22Rv1 (cell line): ENCODE measurements around the gene COL12A1.

Experiments
- ZFX ChIP-seq: fragments of 450-650 bp; IDR thresholded peaks from 2 replicates; pipeline ENCODE4 v1.6.1; 2017; ENCODE audit warnings: antibody characterized with exemption, borderline replicate concordance
- TF ChIP-seq, protein P1 (sequence below): fragments of 450-650 bp; IDR thresholded peaks from 2 replicates; pipeline ENCODE4 v1.5.1; 2017; ENCODE audit warnings: mild to moderate bottlenecking

DNA sequence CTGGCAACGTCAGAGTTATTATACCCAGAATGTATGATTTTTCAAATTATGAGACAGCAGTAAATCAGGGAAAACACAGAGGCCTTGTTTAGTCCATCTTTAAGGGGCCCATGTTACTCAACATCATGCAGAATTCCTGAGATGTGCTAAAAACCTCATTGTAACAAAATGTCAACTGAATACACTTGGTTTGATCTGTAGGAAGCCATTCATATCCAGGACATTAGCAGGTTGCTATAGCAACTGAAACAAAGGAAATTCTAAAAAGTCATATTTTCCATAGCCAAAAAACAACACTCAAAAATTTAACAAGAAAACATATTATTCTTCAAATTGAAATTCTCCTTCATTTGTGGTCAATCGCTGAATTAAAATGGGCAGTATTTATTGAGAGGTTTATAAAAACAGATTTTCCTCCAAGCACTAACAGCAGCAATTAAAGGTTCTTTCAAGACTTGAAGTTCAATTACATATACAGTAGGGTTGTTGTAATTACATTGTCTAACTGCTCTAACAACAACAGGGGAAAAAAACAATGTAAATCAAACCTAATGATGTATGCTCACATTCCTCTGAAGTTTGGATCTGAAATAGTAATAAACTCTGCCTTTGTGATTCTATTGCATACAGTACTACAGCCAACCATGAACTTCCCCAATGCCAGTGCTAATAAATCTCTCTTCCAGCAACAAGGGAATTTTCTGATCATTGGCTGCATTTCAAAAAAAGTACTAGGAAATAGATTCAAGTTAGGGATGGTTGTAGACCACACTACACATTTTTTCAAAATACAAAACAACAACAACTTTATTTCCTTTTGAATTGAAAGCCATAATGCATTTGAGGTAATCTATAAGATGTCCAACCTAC lies 34.9 kb downstream of the COL12A1 start:
- TF ChIP-seq, protein P1, sequence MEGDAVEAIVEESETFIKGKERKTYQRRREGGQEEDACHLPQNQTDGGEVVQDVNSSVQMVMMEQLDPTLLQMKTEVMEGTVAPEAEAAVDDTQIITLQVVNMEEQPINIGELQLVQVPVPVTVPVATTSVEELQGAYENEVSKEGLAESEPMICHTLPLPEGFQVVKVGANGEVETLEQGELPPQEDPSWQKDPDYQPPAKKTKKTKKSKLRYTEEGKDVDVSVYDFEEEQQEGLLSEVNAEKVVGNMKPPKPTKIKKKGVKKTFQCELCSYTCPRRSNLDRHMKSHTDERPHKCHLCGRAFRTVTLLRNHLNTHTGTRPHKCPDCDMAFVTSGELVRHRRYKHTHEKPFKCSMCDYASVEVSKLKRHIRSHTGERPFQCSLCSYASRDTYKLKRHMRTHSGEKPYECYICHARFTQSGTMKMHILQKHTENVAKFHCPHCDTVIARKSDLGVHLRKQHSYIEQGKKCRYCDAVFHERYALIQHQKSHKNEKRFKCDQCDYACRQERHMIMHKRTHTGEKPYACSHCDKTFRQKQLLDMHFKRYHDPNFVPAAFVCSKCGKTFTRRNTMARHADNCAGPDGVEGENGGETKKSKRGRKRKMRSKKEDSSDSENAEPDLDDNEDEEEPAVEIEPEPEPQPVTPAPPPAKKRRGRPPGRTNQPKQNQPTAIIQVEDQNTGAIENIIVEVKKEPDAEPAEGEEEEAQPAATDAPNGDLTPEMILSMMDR: no peak
- no peak for TF ChIP-seq ZFX
